ENCODE data around the gene SAA2. TPM values are rescaled to one million over a fixed set of nuclear protein-coding genes. Genes with fewer than 3 reads are reported as not detected.

The SAA2 gene
- total and polyA plus RNA-seq, 2 donors (not counting 1 experiment from before 2014, with no cell fraction given): not detected

- Histone ChIP-seq H3K4me1 (ENCODE audit: control insufficient read depth, extremely low read depth, insufficient read depth, low read length) (no peaks in the 10 kb centered on the region), H3K9ac (ENCODE audit: insufficient read depth, low read length) (no peak overlapping the region), H3K36me3 (ENCODE audit: control insufficient read depth, insufficient read depth, low read length) (no peaks in the 10 kb centered on the region), H2AFZ (ENCODE audit: low read length) (no peak overlapping the region), H4K20me1 (ENCODE audit: control insufficient read depth, extremely low read depth, insufficient read depth, low read length) (no peaks in the 10 kb centered on the region), H3K9me3 (ENCODE audit: control insufficient read depth, insufficient read depth, low read depth, low read length) (no peaks in the 10 kb centered on the region), H3K27ac (ENCODE audit: insufficient read depth, low read length) (no peak overlapping the region), H3K79me2 (ENCODE audit: control insufficient read depth, insufficient read depth, low read length) (no peaks in the 10 kb centered on the region), H3K4me2 (ENCODE audit: extremely low read depth, insufficient read depth, low read length) (no peak overlapping the region), H3K27me3 (ENCODE audit: control insufficient read depth, insufficient read depth, low read length) (peaks cover 2% of the 10 kb centered on the region), H3K4me3 (replicated peaks in 1 of 4; ENCODE audit: control extremely low read depth in 1 of 4, insufficient read depth in 1 of 4, low read depth in 3 of 4, low read length in 4 of 4) (no peak overlapping the region)
- no peak for DNase-seq (ENCODE audit: low read depth in 2 of 2)
- TF ChIP-seq CTCF (conservative IDR thresholded peaks at IDR 0.05 in 1 of 2, IDR thresholded peaks at IDR 0.05 in 1 of 2; ENCODE audit: low read depth in 1 of 2, low read length in 2 of 2): no peak
- no peak for TF ChIP-seq EZH2 (IDR thresholded peaks at IDR 0.05; ENCODE audit: low read length, missing control alignments)
Measured at GRCh38 chr11:18261721-18262120, 13.3 kb upstream of the SAA2 start.

- H4K20me1 ChIP-seq (ENCODE audit: control insufficient read depth, extremely low read depth, insufficient read depth, low read length): no peaks in the 10 kb centered on the region
- H3K4me3 ChIP-seq (replicated peaks in 1 of 4; ENCODE audit: control extremely low read depth in 1 of 4, insufficient read depth in 1 of 4, low read depth in 3 of 4, low read length in 4 of 4): no peak overlapping the region
- no peak overlapping the region for H2AFZ ChIP-seq (ENCODE audit: low read length)
- H3K4me1 ChIP-seq (ENCODE audit: control insufficient read depth, extremely low read depth, insufficient read depth, low read length): no peaks in the 10 kb centered on the region
- H3K9ac ChIP-seq (ENCODE audit: insufficient read depth, low read length): no peak overlapping the region
- H3K9me3 ChIP-seq (ENCODE audit: control insufficient read depth, insufficient read depth, low read depth, low read length): no peaks in the 10 kb centered on the region
- H3K36me3 ChIP-seq (ENCODE audit: control insufficient read depth, insufficient read depth, low read length): no peaks in the 10 kb centered on the region
- TF ChIP-seq CTCF (conservative IDR thresholded peaks at IDR 0.05 in 1 of 2, IDR thresholded peaks at IDR 0.05 in 1 of 2; ENCODE audit: low read depth in 1 of 2, low read length in 2 of 2): no peak
- no peak for TF ChIP-seq EZH2 (IDR thresholded peaks at IDR 0.05; ENCODE audit: low read length, missing control alignments)
- DNase-seq (ENCODE audit: low read depth in 2 of 2): no peak
- H3K79me2 ChIP-seq (ENCODE audit: control insufficient read depth, insufficient read depth, low read length): no peaks in the 10 kb centered on the region
- H3K27ac ChIP-seq (ENCODE audit: insufficient read depth, low read length): no peak overlapping the region
- H3K4me2 ChIP-seq (ENCODE audit: extremely low read depth, insufficient read depth, low read length): no peak overlapping the region
- H3K27me3 ChIP-seq (ENCODE audit: control insufficient read depth, insufficient read depth, low read length): peaks cover 2% of the 10 kb centered on the region
Measured at GRCh38 chr11:18259259-18259658, 10.8 kb upstream of the SAA2 start.

- H3K27ac ChIP-seq (ENCODE audit: insufficient read depth, low read length): no peak overlapping the region
- no peaks in the 10 kb centered on the region for H3K79me2 ChIP-seq (ENCODE audit: control insufficient read depth, insufficient read depth, low read length)
- no peak overlapping the region for H3K9ac ChIP-seq (ENCODE audit: insufficient read depth, low read length)
- H2AFZ ChIP-seq (ENCODE audit: low read length): no peak overlapping the region
- TF ChIP-seq EZH2 (IDR thresholded peaks at IDR 0.05; ENCODE audit: low read length, missing control alignments): no peak
- TF ChIP-seq CTCF (conservative IDR thresholded peaks at IDR 0.05 in 1 of 2, IDR thresholded peaks at IDR 0.05 in 1 of 2; ENCODE audit: low read depth in 1 of 2, low read length in 2 of 2): no peak
- no peak overlapping the region for H3K4me2 ChIP-seq (ENCODE audit: extremely low read depth, insufficient read depth, low read length)
- no peak for DNase-seq (ENCODE audit: low read depth in 2 of 2)
- H3K27me3 ChIP-seq (ENCODE audit: control insufficient read depth, insufficient read depth, low read length): peaks cover 4% of the 10 kb centered on the region
- H3K9me3 ChIP-seq (ENCODE audit: control insufficient read depth, insufficient read depth, low read depth, low read length): no peaks in the 10 kb centered on the region
- no peaks in the 10 kb centered on the region for H4K20me1 ChIP-seq (ENCODE audit: control insufficient read depth, extremely low read depth, insufficient read depth, low read length)
- no peak overlapping the region for H3K4me3 ChIP-seq (replicated peaks in 1 of 4; ENCODE audit: control extremely low read depth in 1 of 4, insufficient read depth in 1 of 4, low read depth in 3 of 4, low read length in 4 of 4)
- no peaks in the 10 kb centered on the region for H3K36me3 ChIP-seq (ENCODE audit: control insufficient read depth, insufficient read depth, low read length)
- no peaks in the 10 kb centered on the region for H3K4me1 ChIP-seq (ENCODE audit: control insufficient read depth, extremely low read depth, insufficient read depth, low read length)
Measured at GRCh38 chr11:18254781-18255361, 6.4 kb upstream of the SAA2 start.

Data from fibroblast of lung (primary cell).